ENCODE measurements around the gene ADSL. TPM values are rescaled to one million over a fixed set of nuclear protein-coding genes. Genes with fewer than 3 reads are reported as not detected.

The ADSL gene
- total RNA-seq, 1 donor from 2014 or later, result 31.3 TPM

DNA sequence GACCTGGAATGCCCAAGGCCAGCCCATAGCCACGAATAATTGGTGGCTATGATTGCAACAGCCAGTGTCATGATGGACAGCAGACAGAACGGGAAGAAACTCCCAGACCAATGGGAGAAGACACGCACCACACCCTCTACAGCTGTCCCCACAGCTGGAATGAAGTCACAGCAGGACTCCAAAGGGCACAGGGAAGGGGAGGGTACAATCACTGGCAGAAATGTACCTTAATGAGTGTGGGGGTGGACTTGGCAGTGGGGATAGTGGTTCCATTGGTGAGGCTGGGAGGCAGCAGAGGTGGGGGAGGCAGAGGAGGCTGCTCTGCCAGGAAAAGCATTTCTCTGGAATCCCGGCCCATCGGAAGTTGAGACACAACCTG, 77.0 kb downstream of the ADSL start:
- TF ChIP-seq, protein P1, sequence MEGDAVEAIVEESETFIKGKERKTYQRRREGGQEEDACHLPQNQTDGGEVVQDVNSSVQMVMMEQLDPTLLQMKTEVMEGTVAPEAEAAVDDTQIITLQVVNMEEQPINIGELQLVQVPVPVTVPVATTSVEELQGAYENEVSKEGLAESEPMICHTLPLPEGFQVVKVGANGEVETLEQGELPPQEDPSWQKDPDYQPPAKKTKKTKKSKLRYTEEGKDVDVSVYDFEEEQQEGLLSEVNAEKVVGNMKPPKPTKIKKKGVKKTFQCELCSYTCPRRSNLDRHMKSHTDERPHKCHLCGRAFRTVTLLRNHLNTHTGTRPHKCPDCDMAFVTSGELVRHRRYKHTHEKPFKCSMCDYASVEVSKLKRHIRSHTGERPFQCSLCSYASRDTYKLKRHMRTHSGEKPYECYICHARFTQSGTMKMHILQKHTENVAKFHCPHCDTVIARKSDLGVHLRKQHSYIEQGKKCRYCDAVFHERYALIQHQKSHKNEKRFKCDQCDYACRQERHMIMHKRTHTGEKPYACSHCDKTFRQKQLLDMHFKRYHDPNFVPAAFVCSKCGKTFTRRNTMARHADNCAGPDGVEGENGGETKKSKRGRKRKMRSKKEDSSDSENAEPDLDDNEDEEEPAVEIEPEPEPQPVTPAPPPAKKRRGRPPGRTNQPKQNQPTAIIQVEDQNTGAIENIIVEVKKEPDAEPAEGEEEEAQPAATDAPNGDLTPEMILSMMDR (IDR thresholded peaks at IDR 0.05), result no peak
- Histone ChIP-seq H3K27ac (no peak overlapping the region), H3K27me3 (no peaks in the 10 kb centered on the region), H3K4me1 (no peaks in the 10 kb centered on the region), H3K9me3 (no peaks in the 10 kb centered on the region), H3K4me3 (no peak overlapping the region), H3K36me3 (peaks cover 73 to 91% of the 10 kb centered on the region in 2 donors)
- DNase-seq (ENCODE audit: low spot score in 2 of 2), result no peak
- intact Hi-C loops (cut with DNase I), result no loop called here

DNA sequence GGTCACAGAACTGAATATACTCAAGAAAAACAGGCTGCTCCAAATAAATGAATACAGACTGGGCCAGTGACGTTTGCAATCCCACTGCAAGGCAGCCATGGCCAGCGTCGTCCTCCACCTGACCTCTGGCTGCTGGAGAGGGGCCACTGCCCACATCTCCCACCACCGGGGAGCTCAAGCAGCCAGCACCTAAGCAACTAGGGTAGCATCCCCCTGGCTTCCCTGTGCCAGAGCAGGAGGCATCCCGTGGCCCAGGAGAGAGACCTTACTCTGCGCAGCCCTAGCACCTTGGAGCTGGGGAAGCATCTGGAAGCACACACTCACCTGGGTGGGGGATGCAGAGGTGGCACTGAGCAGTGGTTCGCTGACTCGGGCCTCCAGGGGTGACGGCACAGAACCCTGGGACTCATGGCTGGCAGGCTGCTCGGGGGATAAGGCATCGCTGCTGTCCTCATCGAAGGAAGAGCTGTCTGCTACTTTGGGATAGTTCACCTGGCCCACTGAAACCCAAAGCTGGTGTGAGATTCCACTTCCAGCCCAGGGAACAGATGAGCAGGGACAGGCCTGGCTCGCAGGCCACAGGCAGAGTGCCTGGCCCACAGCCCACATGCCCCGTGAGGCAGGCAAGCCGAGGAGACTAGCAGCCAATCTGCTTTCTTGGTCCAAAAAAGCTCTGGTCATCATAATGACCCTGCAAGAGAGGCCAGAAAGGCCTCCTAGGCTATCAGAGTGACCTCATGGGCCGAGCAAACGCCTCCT, 77.8 kb downstream of the ADSL start:
- peaks cover 71 to 90% of the 10 kb centered on the region in 2 donors for H3K36me3 ChIP-seq
- H3K4me3 ChIP-seq, result no peak overlapping the region
- H3K4me1 ChIP-seq, result no peaks in the 10 kb centered on the region
- no peak for DNase-seq (ENCODE audit: low spot score in 2 of 2)
- H3K27me3 ChIP-seq, result no peaks in the 10 kb centered on the region
- TF ChIP-seq, protein P1 (IDR thresholded peaks at IDR 0.05), result no peak
- intact Hi-C loops (cut with DNase I), result no loop called here
- H3K27ac ChIP-seq, result no peak overlapping the region
- no peaks in the 10 kb centered on the region for H3K9me3 ChIP-seq

DNA sequence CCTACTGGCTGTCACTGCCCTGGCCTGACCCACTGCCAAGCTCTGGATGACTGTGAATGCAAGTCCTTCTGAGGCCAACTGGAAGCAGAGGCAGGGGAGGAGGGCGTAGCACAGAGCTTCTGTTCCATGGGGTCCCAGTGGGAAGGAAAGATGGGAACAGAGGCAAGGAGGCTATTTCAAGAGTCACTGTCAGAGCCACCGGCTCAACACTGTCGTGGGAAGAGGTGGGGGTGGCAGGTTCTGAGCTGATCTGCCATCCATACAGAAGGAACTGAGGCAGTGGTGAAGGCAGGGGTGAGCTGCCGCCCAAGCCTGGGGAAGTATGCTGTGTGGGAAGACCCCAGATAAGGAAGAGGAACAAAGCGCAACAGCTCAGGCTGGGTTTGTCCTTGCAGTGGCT, 78.8 kb downstream of the ADSL start:
- intact Hi-C loops (cut with DNase I), result no loop called here
- H3K4me1 ChIP-seq, result no peaks in the 10 kb centered on the region
- H3K4me3 ChIP-seq, result no peak overlapping the region
- H3K27me3 ChIP-seq, result no peaks in the 10 kb centered on the region
- H3K9me3 ChIP-seq, result no peaks in the 10 kb centered on the region
- H3K36me3 ChIP-seq, result peaks cover 68 to 89% of the 10 kb centered on the region in 2 donors
- TF ChIP-seq, protein P1 (IDR thresholded peaks at IDR 0.05), result no peak
- no peak overlapping the region for H3K27ac ChIP-seq
- no peak for DNase-seq (ENCODE audit: low spot score in 2 of 2)

DNA sequence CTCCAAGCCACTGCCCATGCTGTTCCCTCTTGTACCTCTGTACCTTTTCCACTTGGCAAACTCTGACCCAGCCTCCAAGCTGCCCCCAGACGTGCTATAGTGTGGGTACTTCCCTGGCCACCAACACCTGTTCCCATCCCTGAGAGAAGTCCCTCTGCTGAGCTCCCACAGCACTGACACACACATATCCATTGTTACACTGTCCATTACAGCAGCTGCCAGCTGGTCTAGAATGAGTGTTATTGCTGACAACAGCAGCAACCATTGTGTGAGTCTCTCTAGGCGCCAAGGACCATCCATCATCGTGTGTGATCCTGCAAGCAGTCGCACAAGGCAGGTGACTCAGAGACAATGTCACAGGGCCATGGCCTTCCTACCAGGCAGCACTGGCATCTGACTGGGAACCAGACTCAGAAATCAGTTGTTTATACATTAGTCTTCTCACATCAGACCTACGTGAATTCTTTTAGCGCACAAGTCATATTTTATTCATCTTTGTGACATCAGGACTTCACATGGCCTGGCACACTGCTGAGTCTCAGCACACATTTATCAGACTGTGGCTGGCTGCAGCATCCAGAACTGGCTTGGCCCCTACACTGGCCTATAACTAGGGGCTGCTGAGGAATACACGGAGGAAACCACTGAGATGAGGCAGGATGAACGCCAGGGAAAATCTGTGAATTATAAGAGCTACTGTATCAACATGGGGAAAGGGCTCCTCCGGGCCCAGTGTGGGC, 80.5 kb downstream of the ADSL start:
- TF ChIP-seq, protein P1 (IDR thresholded peaks at IDR 0.05), result no peak
- no peak for DNase-seq (ENCODE audit: low spot score in 2 of 2)

DNA sequence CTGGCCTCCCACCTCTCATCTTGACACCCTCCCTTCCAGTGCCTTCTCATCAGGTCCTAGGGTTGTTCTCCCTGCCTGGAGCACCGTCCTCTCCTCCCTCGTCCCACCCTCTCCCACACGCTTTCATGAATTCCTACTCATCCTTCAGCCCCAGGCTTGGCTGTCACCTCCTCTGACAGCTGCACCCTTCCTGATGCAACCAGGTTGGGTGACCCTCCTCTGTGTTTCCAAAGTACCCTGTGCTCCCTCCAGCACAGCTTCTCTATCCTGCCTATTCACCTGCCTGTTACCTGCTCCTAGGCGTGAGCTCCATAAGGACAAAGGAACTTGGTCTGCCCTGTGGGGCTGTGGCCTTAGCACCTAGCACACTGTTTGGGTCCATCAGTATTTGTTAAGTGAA, 82.5 kb downstream of the ADSL start:
- intact Hi-C loops (cut with DNase I), result no loop called here
- H3K27me3 ChIP-seq, result no peaks in the 10 kb centered on the region

More for the DNA sequence above, 80.5 kb downstream of the ADSL start:
- intact Hi-C loops (cut with DNase I), result no loop called here
- H3K4me3 ChIP-seq, result no peak overlapping the region
- peaks cover 53 to 72% of the 10 kb centered on the region in 2 donors for H3K36me3 ChIP-seq
- peaks cover 0 to 6% of the 10 kb centered on the region in 2 donors for H3K4me1 ChIP-seq
- H3K27ac ChIP-seq, result no peak overlapping the region
- no peaks in the 10 kb centered on the region for H3K27me3 ChIP-seq
- no peaks in the 10 kb centered on the region for H3K9me3 ChIP-seq

More for the DNA sequence above, 82.5 kb downstream of the ADSL start:
- no peak overlapping the region for H3K4me3 ChIP-seq
- H3K9me3 ChIP-seq, result no peaks in the 10 kb centered on the region
- no peak for DNase-seq (ENCODE audit: low spot score in 2 of 2)
- H3K4me1 ChIP-seq, result peaks cover 0 to 6% of the 10 kb centered on the region in 2 donors
- H3K27ac ChIP-seq, result no peak overlapping the region
- peaks cover 34 to 52% of the 10 kb centered on the region in 2 donors for H3K36me3 ChIP-seq
- TF ChIP-seq, protein P1 (IDR thresholded peaks at IDR 0.05), result no peak

Data from ascending aorta (tissue), 2 donors.